ENCODE results near the gene CHST5.
"Not testable (repeated sequence)": the region's sequence is repeated elsewhere in the genome, so short reads cannot be mapped to it uniquely, and the experiment has no call there.

CHST5 gene

GRCh38 chr16:75502916-75503605 is 32.8 kb downstream of the CHST5 start:
- DNase-seq: no peak

- DNase-seq: not testable (repeated sequence)
These were observed 34.1 kb downstream of the CHST5 start for GRCh38 chr16:75501820-75502219.

- no peak for DNase-seq
These were observed 34.5 kb downstream of the CHST5 start for GRCh38 chr16:75501359-75501758.

GRCh38 chr16:75498605-75499322 is 37.1 kb downstream of the CHST5 start:
- DNase-seq: not testable (repeated sequence)

- no peak for DNase-seq
These were observed 38.4 kb downstream of the CHST5 start for GRCh38 chr16:75497558-75497957.

GRCh38 chr16:75495076-75495674 is 40.7 kb downstream of the CHST5 start, which contains the start of gene CHST6:
Gene CHST6, minus strand, starts transcription at chr16:75495441. Its CDS starts 15,613 bp downstream, at chr16:75479828.
- peak; percentile 19 to 27 for DNase-seq

- no peak for DNase-seq
These were observed 41.2 kb downstream of the CHST5 start for GRCh38 chr16:75494661-75495075.

GRCh38 chr16:75494184-75494583 is 41.7 kb downstream of the CHST5 start:
- no peak for DNase-seq

- no peak for DNase-seq
These were observed 44.0 kb downstream of the CHST5 start for GRCh38 chr16:75491876-75492275.

- no peak for DNase-seq
These were observed 47.6 kb downstream of the CHST5 start for GRCh38 chr16:75488322-75488721.

GRCh38 chr16:75486676-75487313 is 49.1 kb downstream of the CHST5 start:
- no peak for DNase-seq

- DNase-seq: no peak
These were observed 49.8 kb downstream of the CHST5 start for GRCh38 chr16:75486014-75486675.

GRCh38 chr16:75485230-75486013 is 50.5 kb downstream of the CHST5 start:
- no peak for DNase-seq

GRCh38 chr16:75483222-75483621 is 52.7 kb downstream of the CHST5 start:
- DNase-seq: no peak

- DNase-seq: no peak
These were observed 53.3 kb downstream of the CHST5 start for GRCh38 chr16:75482434-75483205.

GRCh38 chr16:75481475-75481874 is 54.4 kb downstream of the CHST5 start:
- DNase-seq: no peak

- DNase-seq: no peak
These were observed 56.4 kb downstream of the CHST5 start for GRCh38 chr16:75479421-75479990.
